GM18505 (cell line): ENCODE data around the gene GRID1.
A peak's percentile ranks its signal among the peaks of the same experiment; 100 is the strongest.

Experiments
- ATAC-seq: cut with Tn5 transposase; IDR thresholded peaks from one replicate; pipeline ENCODE4 v1.9.1; 2021; ENCODE audit not compliant: unreplicated experiment
- POLR2A ChIP-seq: IDR thresholded peaks from 4 replicates; pipeline ENCODE4 v1.6.1; 2011; ENCODE audit warnings: borderline replicate concordance; ENCODE audit not compliant: insufficient read depth, insufficient read length; ENCODE audit errors: extremely low read depth

GRID1 gene

GRCh38 chr10:86003201-86003621 lies 363.4 kb downstream of the GRID1 start:
- TF ChIP-seq POLR2A: no peak
- ATAC-seq: no peak

- no peak for ATAC-seq
- no peak for TF ChIP-seq POLR2A
Measured at GRCh38 chr10:86001521-86001920, 365.1 kb downstream of the GRID1 start.

GRCh38 chr10:85997544-85997943 lies 369.1 kb downstream of the GRID1 start:
- no peak for ATAC-seq
- no peak for TF ChIP-seq POLR2A

GRCh38 chr10:85995791-85996190 lies 370.8 kb downstream of the GRID1 start:
- TF ChIP-seq POLR2A: no peak
- ATAC-seq: no peak

GRCh38 chr10:85993840-85994507 lies 372.6 kb downstream of the GRID1 start:
- ATAC-seq: no peak
- no peak for TF ChIP-seq POLR2A

- no peak for TF ChIP-seq POLR2A
- ATAC-seq: no peak
Measured at GRCh38 chr10:85993140-85993539, 373.5 kb downstream of the GRID1 start.

- TF ChIP-seq POLR2A: no peak
- ATAC-seq: no peak
Measured at GRCh38 chr10:85992324-85992723, 374.3 kb downstream of the GRID1 start.

- TF ChIP-seq POLR2A: no peak
- ATAC-seq: no peak
Measured at GRCh38 chr10:85986777-85987176, 379.8 kb downstream of the GRID1 start.

- ATAC-seq: no peak
- no peak for TF ChIP-seq POLR2A
Measured at GRCh38 chr10:85983051-85983450, 383.5 kb downstream of the GRID1 start.

- TF ChIP-seq POLR2A: no peak
- ATAC-seq: no peak
Measured at GRCh38 chr10:85979598-85979997, 387.0 kb downstream of the GRID1 start.

- no peak for TF ChIP-seq POLR2A
- no peak for ATAC-seq
Measured at GRCh38 chr10:85978566-85979358, 387.8 kb downstream of the GRID1 start.

- TF ChIP-seq POLR2A: no peak
- ATAC-seq: no peak
Measured at GRCh38 chr10:85977642-85978041, 389.0 kb downstream of the GRID1 start.

GRCh38 chr10:85976267-85976793 lies 390.3 kb downstream of the GRID1 start:
- TF ChIP-seq POLR2A: no peak
- no peak for ATAC-seq

GRCh38 chr10:85971494-85971893 lies 395.1 kb downstream of the GRID1 start:
- TF ChIP-seq POLR2A: no peak
- no peak for ATAC-seq

GRCh38 chr10:85967594-85967993 lies 399.0 kb downstream of the GRID1 start:
- ATAC-seq: peak; percentile 68
- no peak for TF ChIP-seq POLR2A

- ATAC-seq: no peak
Measured at GRCh38 chr10:85961479-85962067, 405.0 kb downstream of the GRID1 start.

More at GRCh38 chr10:85961479-85962067, 405.0 kb downstream of the GRID1 start:
- no peak for TF ChIP-seq POLR2A
